ENCODE measurements around the gene CD28. TPM values are rescaled to one million over a fixed set of nuclear protein-coding genes. Genes with fewer than 3 reads are reported as not detected.

CD28 gene
- total RNA-seq, 2 donors from 2014 or later = not detected

- H3K27ac ChIP-seq (ENCODE audit: low read depth, low read length) = no peak overlapping the region
- Mint-ChIP-seq H3K9me3 (peaks cover 5% of the 10 kb centered on the region), H3K4me3 (no peak overlapping the region), H3K27me3 (ENCODE audit: insufficient read depth) (no peaks in the 10 kb centered on the region), H3K36me3 (ENCODE audit: low read depth) (no peaks in the 10 kb centered on the region), H3K27ac (no peak overlapping the region), H3K4me1 (no peaks in the 10 kb centered on the region)
- no peak overlapping the region for H3K9ac ChIP-seq (ENCODE audit: extremely low read depth, low read length, poor library complexity, severe bottlenecking)
- no peak for TF ChIP-seq CTCF (conservative IDR thresholded peaks at IDR 0.05)
- DNase-seq = no peak
- no peaks in the 10 kb centered on the region for H3K9me3 ChIP-seq (ENCODE audit: control insufficient read depth, low read length)
- no peaks in the 10 kb centered on the region for H3K36me3 ChIP-seq (ENCODE audit: control insufficient read depth, insufficient read depth, low read length)
- no peak overlapping the region for H3K4me3 ChIP-seq (ENCODE audit: low read length)
- H3K4me1 ChIP-seq (ENCODE audit: control insufficient read depth, insufficient read depth, low read length) = no peaks in the 10 kb centered on the region
- H3K27me3 ChIP-seq (ENCODE audit: control insufficient read depth, insufficient read depth, low read length, poor library complexity, severe bottlenecking) = no peaks in the 10 kb centered on the region
Measured at GRCh38 chr2:203670939-203671338, 35.5 kb upstream of the CD28 start.

- no peak for TF ChIP-seq CTCF (conservative IDR thresholded peaks at IDR 0.05)
- H3K4me3 Mint-ChIP-seq = no peak overlapping the region
- no peak for DNase-seq
- no peaks in the 10 kb centered on the region for H3K4me1 Mint-ChIP-seq
- H3K4me1 ChIP-seq (ENCODE audit: control insufficient read depth, insufficient read depth, low read length) = no peaks in the 10 kb centered on the region
- H3K9ac ChIP-seq (ENCODE audit: extremely low read depth, low read length, poor library complexity, severe bottlenecking) = no peak overlapping the region
- no peak overlapping the region for H3K27ac Mint-ChIP-seq
- H3K9me3 Mint-ChIP-seq = peaks cover 5% of the 10 kb centered on the region
- H3K36me3 Mint-ChIP-seq (ENCODE audit: low read depth) = no peaks in the 10 kb centered on the region
- H3K27ac ChIP-seq (ENCODE audit: low read depth, low read length) = no peak overlapping the region
- H3K4me3 ChIP-seq (ENCODE audit: low read length) = no peak overlapping the region
- no peaks in the 10 kb centered on the region for H3K36me3 ChIP-seq (ENCODE audit: control insufficient read depth, insufficient read depth, low read length)
- H3K9me3 ChIP-seq (ENCODE audit: control insufficient read depth, low read length) = no peaks in the 10 kb centered on the region
- no peaks in the 10 kb centered on the region for H3K27me3 Mint-ChIP-seq (ENCODE audit: insufficient read depth)
- 92 to 100% methylated on average over 1 of the region's 1 CpG for WGBS, 2 experiments (ENCODE audit: insufficient coverage in 1 of 2, insufficient read length in 1 of 2)
- no peaks in the 10 kb centered on the region for H3K27me3 ChIP-seq (ENCODE audit: control insufficient read depth, insufficient read depth, low read length, poor library complexity, severe bottlenecking)
Measured at GRCh38 chr2:203671876-203672275, 34.6 kb upstream of the CD28 start.

- Mint-ChIP-seq H3K27me3 (ENCODE audit: insufficient read depth) (no peaks in the 10 kb centered on the region), H3K36me3 (ENCODE audit: low read depth) (no peaks in the 10 kb centered on the region), H3K4me3 (no peak overlapping the region), H3K27ac (no peak overlapping the region), H3K4me1 (no peaks in the 10 kb centered on the region), H3K9me3 (peaks cover 5% of the 10 kb centered on the region)
- no peak for DNase-seq
- Histone ChIP-seq H3K27me3 (ENCODE audit: control insufficient read depth, insufficient read depth, low read length, poor library complexity, severe bottlenecking) (no peaks in the 10 kb centered on the region), H3K27ac (ENCODE audit: low read depth, low read length) (no peak overlapping the region), H3K9me3 (ENCODE audit: control insufficient read depth, low read length) (no peaks in the 10 kb centered on the region), H3K4me3 (ENCODE audit: low read length) (no peak overlapping the region), H3K9ac (ENCODE audit: extremely low read depth, low read length, poor library complexity, severe bottlenecking) (no peak overlapping the region), H3K4me1 (ENCODE audit: control insufficient read depth, insufficient read depth, low read length) (no peaks in the 10 kb centered on the region), H3K36me3 (ENCODE audit: control insufficient read depth, insufficient read depth, low read length) (no peaks in the 10 kb centered on the region)
- WGBS, 2 experiments (ENCODE audit: insufficient coverage in 1 of 2, insufficient read length in 1 of 2) = 100% methylated on average over 2 of the region's 3 CpGs; no CpG with 5 or more reads in 1 of the 2 experiments
- TF ChIP-seq CTCF (conservative IDR thresholded peaks at IDR 0.05) = no peak
Measured at GRCh38 chr2:203672856-203673255, 33.6 kb upstream of the CD28 start.

Measured in endodermal cell (in vitro differentiated cells).